SU-DHL-6 (cell line): ENCODE results near the gene MAPK12.

Experiments used
- H2AFZ ChIP-seq: fragments of 200-600 bp; sonication (generic); 2 replicates; pipeline ENCODE4 v1.6.1; 2014; ENCODE audit warnings: low read depth, mild to moderate bottlenecking, moderate library complexity, mixed read lengths, antibody characterized with exemption, low read length; ENCODE audit not compliant: severe bottlenecking
- H3F3A ChIP-seq: fragments of 200-600 bp; shearing (Covaris generic); 2 replicates; pipeline ENCODE4 v1.6.0; 2016; ENCODE audit warnings: antibody characterized with exemption, mild to moderate bottlenecking; ENCODE audit not compliant: insufficient read depth
- H3K27ac ChIP-seq: fragments of 200-600 bp; sonication (generic); 2 replicates; pipeline ENCODE4 v1.5.1; 2016; ENCODE audit warnings: low read depth, mild to moderate bottlenecking, low read length, moderate library complexity, mixed read lengths
- H3K27me3 ChIP-seq: fragments of 200-600 bp; sonication (generic), shearing (Covaris generic); 2 replicates; pipeline ENCODE4 v1.6.0; 2014; ENCODE audit warnings: mild to moderate bottlenecking, low read length
- H3K36me3 ChIP-seq: fragments of 200-600 bp; sonication (generic); 2 replicates; pipeline ENCODE4 v1.6.1; 2014; ENCODE audit warnings: mild to moderate bottlenecking, low read length, mixed read lengths
- H3K4me2 ChIP-seq: fragments of 300-600, 200-600 bp; shearing (Covaris generic), sonication (generic); 2 replicates; pipeline ENCODE4 v1.6.0; 2014; ENCODE audit warnings: low read length, low read depth, mild to moderate bottlenecking; ENCODE audit not compliant: poor library complexity, severe bottlenecking
- H3K4me3 ChIP-seq: fragments of 200-600 bp; sonication (generic); 2 replicates; pipeline ENCODE4 v1.5.1; 2014; ENCODE audit warnings: antibody characterized with exemption, low read length, mild to moderate bottlenecking, mixed read lengths; ENCODE audit not compliant: insufficient read depth, poor library complexity, severe bottlenecking
- H3K79me2 ChIP-seq: fragments of 200-600 bp; sonication (generic); 2 replicates; pipeline ENCODE4 v1.6.1; 2014; ENCODE audit warnings: mild to moderate bottlenecking, low read length, moderate library complexity; ENCODE audit not compliant: insufficient read depth
- H3K9ac ChIP-seq: fragments of 200-600 bp; sonication (generic); 2 replicates; pipeline ENCODE4 v1.7.0; 2014; ENCODE audit warnings: mild to moderate bottlenecking, low read length
- H3K9me2 ChIP-seq: fragments of 200-600 bp; sonication (generic); replicated peaks from 2 replicates; pipeline ENCODE4 v1.6.1; 2014; ENCODE audit warnings: low read length; ENCODE audit not compliant: insufficient read depth
- H3K9me3 ChIP-seq: fragments of 200-600 bp; sonication (generic); 2 replicates; pipeline ENCODE4 v1.6.1; 2014; ENCODE audit warnings: low read length, mixed read lengths; ENCODE audit not compliant: insufficient read depth
- H4K20me1 ChIP-seq: fragments of 200-600 bp; sonication (generic); 2 replicates; pipeline ENCODE4 v1.6.1; 2014; ENCODE audit warnings: low read depth, mild to moderate bottlenecking, antibody characterized with exemption, low read length, moderate library complexity, mixed read lengths
- EZH2phosphoT487 ChIP-seq: fragments of 200-600 bp; sonication (generic), shearing (Covaris generic); conservative IDR thresholded peaks from 2 replicates; pipeline ENCODE4 v1.6.1; 2018; ENCODE audit warnings: mild to moderate bottlenecking, antibody characterized with exemption, low read length, moderate library complexity, mixed read lengths
- TF ChIP-seq, protein P1 (sequence below): fragments of 200-600 bp; sonication (generic); IDR thresholded peaks from one replicate; pipeline ENCODE4 v1.5.1; 2017; ENCODE audit warnings: antibody characterized with exemption, mild to moderate bottlenecking, low read length, moderate library complexity; ENCODE audit not compliant: insufficient read depth, poor library complexity, severe bottlenecking

Gene MAPK12

DNA sequence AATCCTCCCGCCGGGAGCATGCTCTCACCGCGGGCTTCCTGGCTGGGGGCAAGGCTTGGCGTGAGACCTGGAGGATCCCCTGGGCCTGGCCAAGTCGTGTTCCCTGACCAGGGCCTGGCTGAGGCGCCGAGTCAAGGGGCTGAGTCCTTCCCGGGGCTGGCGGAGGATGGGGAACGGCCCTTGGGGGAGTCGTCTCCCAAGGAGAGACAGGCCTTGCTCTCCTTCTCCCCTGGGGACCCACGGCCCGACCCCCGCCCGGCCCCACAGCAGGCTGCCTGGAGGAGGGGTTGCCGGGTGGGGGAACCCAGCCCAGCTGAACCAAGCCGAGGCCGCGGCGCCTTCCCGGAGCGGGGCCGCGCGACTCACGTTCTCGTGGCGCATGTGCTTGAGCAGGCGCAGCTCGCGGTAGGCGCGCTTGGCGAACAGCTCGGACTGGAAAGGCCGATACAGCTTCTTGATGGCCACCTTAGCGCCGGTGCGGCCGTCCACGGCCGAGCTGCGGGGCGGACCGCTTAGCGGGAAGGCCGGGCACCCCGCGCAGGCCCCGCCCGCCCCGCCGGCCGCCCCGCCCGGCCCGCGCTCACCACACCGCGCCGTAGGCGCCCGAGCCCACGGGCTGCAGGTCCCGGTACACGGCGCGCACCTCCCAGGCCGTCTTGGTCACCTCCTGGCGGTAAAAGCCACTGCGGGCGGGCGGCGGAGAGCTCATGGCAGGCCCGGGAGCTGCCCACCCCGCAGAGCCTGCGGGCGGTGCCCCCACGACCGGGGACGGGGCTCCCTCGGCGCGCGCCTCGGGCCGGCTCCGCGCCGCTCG lies 475 bp downstream of the MAPK12 start:
- Histone ChIP-seq H3K4me2 (peak overlapping the region; percentile 56), H3K79me2 (no peaks in the 10 kb centered on the region), H3F3A (no peaks in the 10 kb centered on the region), H2AFZ (no peak overlapping the region), H3K36me3 (no peaks in the 10 kb centered on the region), H3K9me2 (no peaks in the 10 kb centered on the region), H3K9me3 (no peaks in the 10 kb centered on the region), H3K27me3 (no peaks in the 10 kb centered on the region), H3K27ac (peak overlapping the region; percentile 1), H4K20me1 (no peaks in the 10 kb centered on the region), H3K9ac (peak overlapping the region; percentile 72), H3K4me3 (peak overlapping the region; percentile 64)
- no peak for TF ChIP-seq EZH2phosphoT487
- TF ChIP-seq, protein P1, sequence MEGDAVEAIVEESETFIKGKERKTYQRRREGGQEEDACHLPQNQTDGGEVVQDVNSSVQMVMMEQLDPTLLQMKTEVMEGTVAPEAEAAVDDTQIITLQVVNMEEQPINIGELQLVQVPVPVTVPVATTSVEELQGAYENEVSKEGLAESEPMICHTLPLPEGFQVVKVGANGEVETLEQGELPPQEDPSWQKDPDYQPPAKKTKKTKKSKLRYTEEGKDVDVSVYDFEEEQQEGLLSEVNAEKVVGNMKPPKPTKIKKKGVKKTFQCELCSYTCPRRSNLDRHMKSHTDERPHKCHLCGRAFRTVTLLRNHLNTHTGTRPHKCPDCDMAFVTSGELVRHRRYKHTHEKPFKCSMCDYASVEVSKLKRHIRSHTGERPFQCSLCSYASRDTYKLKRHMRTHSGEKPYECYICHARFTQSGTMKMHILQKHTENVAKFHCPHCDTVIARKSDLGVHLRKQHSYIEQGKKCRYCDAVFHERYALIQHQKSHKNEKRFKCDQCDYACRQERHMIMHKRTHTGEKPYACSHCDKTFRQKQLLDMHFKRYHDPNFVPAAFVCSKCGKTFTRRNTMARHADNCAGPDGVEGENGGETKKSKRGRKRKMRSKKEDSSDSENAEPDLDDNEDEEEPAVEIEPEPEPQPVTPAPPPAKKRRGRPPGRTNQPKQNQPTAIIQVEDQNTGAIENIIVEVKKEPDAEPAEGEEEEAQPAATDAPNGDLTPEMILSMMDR = no peak

DNA sequence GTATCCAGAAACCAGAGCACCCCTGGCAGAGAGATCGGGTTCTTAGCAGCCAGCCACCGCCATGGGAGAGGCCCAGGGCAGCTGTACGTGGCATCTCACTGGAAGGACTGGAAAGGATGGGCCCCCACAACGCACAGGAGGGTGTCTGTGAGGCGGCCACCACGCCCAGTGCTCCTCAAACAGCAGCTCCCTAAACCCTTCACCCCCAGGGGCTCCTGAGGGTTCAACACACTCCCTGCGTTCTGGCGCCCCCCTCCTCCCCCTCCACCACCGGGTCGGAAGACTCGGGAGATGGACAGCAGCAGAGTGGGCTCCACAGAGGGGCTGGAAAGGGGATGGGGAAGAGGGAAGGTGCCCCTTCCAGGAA lies 1.1 kb downstream of the MAPK12 start:
- Histone ChIP-seq H3K9me2 (no peaks in the 10 kb centered on the region), H2AFZ (no peak overlapping the region), H3K27ac (peak overlapping the region; percentile 1), H3F3A (no peaks in the 10 kb centered on the region), H3K4me2 (peak overlapping the region; percentile 56), H3K27me3 (no peaks in the 10 kb centered on the region), H3K9me3 (no peaks in the 10 kb centered on the region), H4K20me1 (no peaks in the 10 kb centered on the region), H3K79me2 (no peaks in the 10 kb centered on the region), H3K4me3 (peak overlapping the region; percentile 64), H3K9ac (peak overlapping the region; percentile 72), H3K36me3 (no peaks in the 10 kb centered on the region)
- TF ChIP-seq EZH2phosphoT487 = no peak
- TF ChIP-seq, protein P1 = no peak

DNA sequence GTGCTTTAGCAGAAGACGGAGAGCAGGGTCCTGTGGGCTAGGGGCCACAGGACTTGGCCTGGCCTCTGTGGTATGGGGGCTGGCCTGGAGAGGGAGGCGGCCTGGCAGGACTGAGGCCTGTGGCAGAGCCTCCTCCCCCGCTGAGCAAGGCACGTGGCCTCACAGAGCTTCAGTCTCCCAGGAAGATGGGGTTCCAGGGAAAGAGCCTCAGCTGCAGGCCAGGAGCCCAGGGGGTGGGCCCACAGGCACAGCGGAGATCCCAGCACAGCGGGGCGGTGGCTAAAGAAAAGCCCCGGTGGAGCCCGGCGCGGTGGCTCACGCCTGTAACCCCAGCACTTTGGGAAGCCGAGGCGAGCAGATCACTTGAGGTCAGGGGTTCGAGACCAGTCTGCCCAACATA lies 2.2 kb downstream of the MAPK12 start:
- H3K9me2 ChIP-seq = no peaks in the 10 kb centered on the region
- H3K36me3 ChIP-seq = no peaks in the 10 kb centered on the region
- H3K27me3 ChIP-seq = no peaks in the 10 kb centered on the region
- no peaks in the 10 kb centered on the region for H3K79me2 ChIP-seq
- TF ChIP-seq EZH2phosphoT487 = no peak
- TF ChIP-seq, protein P1 = no peak
- no peak overlapping the region for H3K4me3 ChIP-seq
- no peak overlapping the region for H3K4me2 ChIP-seq
- no peaks in the 10 kb centered on the region for H4K20me1 ChIP-seq
- H3K9ac ChIP-seq = no peak overlapping the region
- H3F3A ChIP-seq = no peaks in the 10 kb centered on the region
- no peak overlapping the region for H2AFZ ChIP-seq
- no peaks in the 10 kb centered on the region for H3K9me3 ChIP-seq
- no peak overlapping the region for H3K27ac ChIP-seq
